DMS79 treated with DMSO at 0.1 percent for 48 hours (cell line): ENCODE data around the gene CCDC47.
"Not testable (repeated sequence)": the region's sequence is repeated elsewhere in the genome, so short reads cannot be mapped to it uniquely, and the experiment has no call there.

Experiments
- DNase-seq: peaks from one replicate; lab custom pipeline; 2025; lab: John Stamatoyannopoulos, UW

Gene CCDC47

GRCh38 chr17:63773272-63774140, at the start of gene CCDC47:
CCDC47 (minus strand) TSS chr17:63773597; CDS start chr17:63766175, 7,422 bp downstream.
- DNase-seq: peak; percentile 78

DNA sequence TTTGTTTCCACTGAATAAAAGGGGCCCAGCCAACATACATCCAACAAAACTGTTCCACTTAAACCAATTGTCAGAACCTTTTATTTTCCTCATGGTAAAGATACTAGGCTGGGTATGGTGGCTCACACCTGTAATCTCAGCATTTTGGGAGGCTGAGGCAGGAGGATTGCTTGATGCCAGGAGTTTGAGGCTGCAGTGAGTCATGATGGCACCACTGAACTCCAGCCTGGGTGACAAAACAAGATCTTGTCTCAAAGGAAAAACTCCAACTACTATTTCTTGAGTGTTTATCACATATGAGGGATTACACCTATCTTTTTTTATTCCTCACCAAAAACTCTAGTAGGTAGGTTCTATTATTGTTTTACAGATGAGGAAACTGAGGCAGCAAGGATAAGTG, 49.1 kb upstream of the CCDC47 start:
- DNase-seq: no peak

DNA sequence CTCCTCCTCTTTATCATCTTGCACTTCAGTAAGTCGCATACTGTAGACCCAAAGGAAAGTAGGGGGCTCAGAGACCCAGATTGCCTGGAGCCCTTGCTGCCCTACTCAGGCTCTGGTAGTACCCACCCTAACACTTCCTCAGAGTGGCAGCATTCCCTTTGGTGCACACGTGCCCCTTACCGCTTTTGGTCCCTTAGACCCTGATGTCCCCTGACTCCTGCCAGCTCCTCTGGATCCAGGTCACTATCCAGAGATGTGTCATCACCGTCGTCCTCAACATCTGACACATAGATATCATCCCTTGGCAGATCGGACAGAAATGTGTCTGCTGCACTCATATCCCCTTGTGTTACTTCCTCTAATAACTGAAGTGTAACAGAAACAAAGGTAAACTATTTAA, 48.4 kb upstream of the CCDC47 start:
- no peak for DNase-seq

- DNase-seq: no peak
Observed at GRCh38 chr17:63820963-63821561, 47.7 kb upstream of the CCDC47 start.

DNA sequence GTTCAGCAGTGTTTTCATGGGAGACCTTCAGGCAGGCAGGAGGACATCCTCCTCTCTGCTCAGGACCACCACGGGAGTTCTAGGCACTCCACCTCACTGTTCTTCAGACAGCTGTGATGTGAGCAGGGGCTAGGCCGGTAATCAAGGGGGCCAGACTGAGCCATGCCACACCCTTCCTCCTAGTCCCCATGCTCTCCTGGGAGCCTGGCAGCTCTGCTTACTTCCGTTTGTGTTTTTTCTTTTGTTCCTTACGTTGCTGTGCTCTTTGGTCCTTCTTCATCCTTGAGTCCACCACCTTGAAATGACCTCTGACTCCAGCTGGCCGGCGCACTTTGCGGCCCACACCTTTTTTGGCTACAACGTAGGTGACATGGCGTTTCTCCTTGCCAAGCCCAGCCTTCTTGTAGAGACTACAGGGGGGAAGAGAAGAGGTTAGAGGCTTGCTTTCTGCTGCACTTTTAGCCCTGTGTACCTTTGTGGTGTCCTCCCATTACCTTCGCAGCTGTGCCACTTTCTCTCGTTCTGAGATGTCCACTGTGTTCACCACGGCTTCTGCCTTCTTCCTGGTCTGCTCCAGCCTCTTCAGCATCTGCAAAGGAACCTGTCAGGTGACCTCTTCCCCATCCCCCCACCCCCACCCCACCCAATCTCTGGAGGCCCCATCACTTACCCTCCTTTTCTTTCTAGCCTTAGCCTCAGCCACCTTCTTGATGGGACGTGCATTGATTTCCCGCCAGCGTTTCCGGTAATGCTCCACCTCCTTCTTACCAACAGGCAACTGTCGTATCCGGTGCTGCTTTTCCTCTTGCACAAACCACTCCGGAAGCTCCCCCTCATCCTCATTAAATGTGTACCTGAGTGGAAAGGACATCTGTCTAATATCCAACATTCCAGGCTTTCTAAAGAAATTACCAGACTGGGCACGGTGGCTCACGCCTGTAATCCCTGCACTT, 46.5 kb upstream of the CCDC47 start:
- no peak for DNase-seq

GRCh38 chr17:63819131-63819530, 45.7 kb upstream of the CCDC47 start:
- DNase-seq: no peak

- no peak for DNase-seq
Observed at GRCh38 chr17:63817736-63818385, 44.5 kb upstream of the CCDC47 start.

GRCh38 chr17:63816669-63817068, 43.3 kb upstream of the CCDC47 start:
- DNase-seq: no peak

GRCh38 chr17:63816123-63816522, 42.7 kb upstream of the CCDC47 start:
- no peak for DNase-seq

DNA sequence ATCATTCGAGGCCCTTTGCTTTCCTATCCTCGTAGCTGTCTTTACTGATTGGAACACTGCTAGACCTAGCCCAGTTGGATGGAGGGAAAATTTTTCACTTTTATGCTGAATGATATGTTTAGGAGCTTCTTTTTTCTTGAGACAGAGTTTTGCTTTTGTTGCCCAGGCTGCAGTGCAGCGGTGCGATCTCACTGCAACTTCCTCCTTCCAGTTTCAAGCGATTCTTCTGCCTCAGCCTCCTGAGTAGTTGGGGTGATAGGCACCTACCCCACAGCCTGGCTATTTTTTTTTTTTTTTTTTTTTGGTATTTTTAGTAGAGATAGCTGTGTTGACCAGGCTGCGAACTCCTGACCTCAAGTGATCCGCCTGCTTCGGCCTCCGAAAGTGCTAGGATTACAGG, 36.6 kb upstream of the CCDC47 start:
- no peak for DNase-seq

DNA sequence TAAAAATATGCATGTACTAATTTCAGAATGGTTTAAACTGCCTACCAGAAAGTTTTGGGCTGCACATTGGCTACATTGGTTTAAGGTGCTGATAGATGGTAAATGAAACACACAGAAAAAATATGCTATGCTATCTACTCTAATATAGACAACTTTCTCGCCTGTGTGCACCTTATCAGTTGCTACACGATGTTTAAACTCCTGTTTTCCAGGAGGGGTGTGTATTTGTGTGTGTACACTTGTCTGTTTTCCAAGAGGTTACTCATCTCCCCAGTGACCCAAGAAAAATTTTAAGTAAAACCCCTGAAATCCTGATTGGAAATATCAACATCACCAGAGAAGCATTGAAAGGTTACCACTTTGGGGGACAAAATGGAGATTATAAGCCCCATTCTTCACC, 32.2 kb upstream of the CCDC47 start:
- no peak for DNase-seq

DNA sequence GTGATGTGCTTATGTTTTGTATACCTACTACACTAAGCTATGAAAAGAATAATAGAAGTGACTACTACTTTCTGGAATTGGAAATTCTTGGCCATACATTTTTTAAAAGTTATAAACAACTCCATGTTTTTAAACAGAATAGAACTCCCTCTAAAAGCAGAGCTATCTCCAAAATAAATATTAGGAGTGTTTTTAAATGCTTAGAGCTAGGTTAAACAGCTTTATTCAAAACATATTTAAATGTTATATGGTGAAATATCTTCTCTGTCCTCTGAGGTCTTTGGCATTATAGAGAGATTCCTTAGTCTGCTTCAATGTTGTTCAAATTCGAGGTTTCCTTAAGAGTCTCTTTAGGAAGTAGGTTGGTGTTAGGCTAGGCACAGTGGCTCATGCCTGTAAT, 30.9 kb upstream of the CCDC47 start:
- no peak for DNase-seq

DNA sequence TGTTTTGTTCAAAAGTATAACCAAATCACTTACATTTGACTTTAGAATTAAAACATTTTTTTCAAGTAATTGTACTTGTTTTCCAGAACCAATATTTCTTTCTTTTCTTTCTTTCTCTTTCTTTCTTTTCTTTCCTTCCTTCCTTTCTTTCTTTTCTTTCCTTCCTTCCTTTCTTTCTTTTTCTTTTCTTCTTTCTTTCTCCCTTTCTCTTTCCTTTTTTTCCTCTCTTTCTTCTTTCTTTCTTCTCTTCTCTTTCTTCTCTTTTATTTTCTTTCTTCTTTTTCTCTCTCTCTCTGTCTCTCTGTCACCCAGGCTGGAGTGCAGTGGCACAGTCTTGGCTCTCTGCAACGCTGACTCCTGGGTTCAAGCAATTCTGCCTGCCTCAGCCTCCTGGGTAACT, 27.4 kb upstream of the CCDC47 start:
- no peak for DNase-seq

DNA sequence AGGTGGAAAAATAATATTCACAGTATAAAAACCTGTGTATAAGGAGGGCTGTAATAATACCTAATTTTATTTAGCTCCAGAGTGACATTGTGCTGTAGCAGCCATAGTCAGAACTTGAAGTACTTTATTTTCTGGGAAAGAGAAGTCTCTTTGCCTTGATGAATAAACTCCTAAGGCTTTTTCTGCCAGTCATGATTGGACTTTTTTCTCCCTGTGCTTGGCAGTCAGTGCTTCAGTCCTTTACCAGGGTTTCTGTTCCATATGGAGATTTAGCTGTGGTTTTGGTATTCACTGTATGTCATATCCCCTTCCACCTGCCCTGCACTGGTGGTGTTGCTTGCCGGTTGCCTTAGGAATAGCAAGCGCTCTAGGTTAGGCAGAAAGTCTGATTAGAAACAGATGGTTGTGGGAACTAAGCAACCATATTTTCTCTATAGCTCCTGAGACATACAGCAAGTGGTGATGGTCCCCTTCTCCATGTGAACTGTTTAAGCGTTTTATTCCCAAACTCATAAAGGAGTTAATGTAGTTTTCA, 25.2 kb upstream of the CCDC47 start:
- no peak for DNase-seq

- not testable (repeated sequence) for DNase-seq
Observed at GRCh38 chr17:63796375-63796774, 23.0 kb upstream of the CCDC47 start.

- no peak for DNase-seq
Observed at GRCh38 chr17:63792055-63792729, 18.8 kb upstream of the CCDC47 start.

GRCh38 chr17:63790057-63790456, 16.7 kb upstream of the CCDC47 start:
- DNase-seq: no peak

- no peak for DNase-seq
Observed at GRCh38 chr17:63786971-63787711, 13.7 kb upstream of the CCDC47 start.

DNA sequence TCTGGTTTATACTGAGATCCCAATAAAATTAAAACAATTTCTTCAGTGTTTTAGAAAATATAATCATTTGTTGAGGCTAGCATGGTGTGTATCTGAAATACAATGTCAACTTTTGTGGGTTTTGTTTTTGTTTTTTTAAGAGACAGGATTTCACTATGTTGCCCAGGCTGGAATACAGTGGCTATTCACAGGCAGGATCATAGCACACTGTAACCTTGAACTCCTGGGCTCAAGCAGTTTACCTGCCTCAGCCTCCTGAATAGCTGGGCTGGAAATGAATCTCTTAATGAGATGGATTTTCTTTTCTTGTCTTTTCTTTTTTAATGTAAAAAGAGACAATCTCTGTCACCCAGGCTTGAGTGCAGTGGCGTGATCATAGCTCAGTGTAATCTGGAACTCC, 12.7 kb upstream of the CCDC47 start:
- no peak for DNase-seq

- DNase-seq: no peak
Observed at GRCh38 chr17:63785556-63785955, 12.2 kb upstream of the CCDC47 start.
